NCI-H1436 treated with DMSO at 0.1 percent for 48 hours (cell line): Measurements from ENCODE around the gene WARS2.

ENCODE experiments used
- DNase-seq: peaks from one replicate; lab custom pipeline; 2025; lab: John Stamatoyannopoulos, UW

WARS2 gene

GRCh38 chr1:118983558-118984041 is 156.9 kb downstream of the WARS2 start:
- DNase-seq: no peak

GRCh38 chr1:118982821-118983557 is 157.5 kb downstream of the WARS2 start:
- DNase-seq: no peak

- no peak for DNase-seq
Observed at GRCh38 chr1:118982266-118982665, 158.2 kb downstream of the WARS2 start.

- DNase-seq: no peak
Observed at GRCh38 chr1:118981436-118981835, 159.0 kb downstream of the WARS2 start.
